GM12873 (cell line): ENCODE results near the gene GAPVD1.

Source experiments
- CTCF ChIP-seq: IDR thresholded peaks from 2 replicates; pipeline ENCODE4 v1.5.1; 2012; ENCODE audit warnings: low read depth, mild to moderate bottlenecking, moderate library complexity, low read length, control low read depth; ENCODE audit not compliant: insufficient read depth; ENCODE audit errors: missing control alignments

Gene GAPVD1

DNA sequence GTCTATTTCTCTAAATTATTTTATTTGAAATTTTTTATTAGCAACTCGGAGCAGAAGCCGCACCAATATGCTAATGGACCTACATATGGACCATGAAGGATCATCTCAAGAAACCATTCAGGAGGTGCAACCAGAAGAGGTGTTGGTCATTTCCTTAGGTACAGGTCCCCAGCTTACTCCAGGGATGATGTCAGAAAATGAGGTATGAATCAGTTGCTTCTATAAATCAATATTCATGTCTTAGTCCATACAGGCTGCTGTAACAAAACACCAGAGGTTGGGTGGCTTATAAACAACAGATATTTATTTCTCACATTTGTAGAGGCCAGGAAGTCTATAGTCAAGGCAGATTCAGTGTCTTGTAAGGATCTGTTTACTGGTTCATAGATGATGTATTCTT lies 50.8 kb downstream of the GAPVD1 start:
- no peak for TF ChIP-seq CTCF

DNA sequence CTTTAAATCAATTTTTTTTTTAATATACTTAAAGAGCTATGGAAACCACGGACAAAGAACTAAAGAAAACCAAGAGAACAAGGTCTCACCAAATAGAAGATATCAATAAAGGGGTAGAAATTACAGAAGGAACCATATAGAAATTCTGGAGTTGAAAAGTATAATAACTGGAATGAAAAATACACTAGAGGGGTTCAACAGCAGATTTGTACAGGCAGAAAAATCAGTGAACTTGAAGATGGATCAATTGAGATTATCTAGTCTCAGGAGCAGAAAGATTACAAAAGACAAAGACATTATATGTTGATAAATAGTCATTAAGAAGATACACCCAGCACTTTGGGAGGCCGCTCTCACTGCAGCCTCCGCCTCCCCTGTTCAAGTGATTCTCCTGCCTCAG lies 56.1 kb downstream of the GAPVD1 start:
- no peak for TF ChIP-seq CTCF

GRCh38 chr9:125321496-125321895 lies 59.9 kb downstream of the GAPVD1 start:
- no peak for TF ChIP-seq CTCF

GRCh38 chr9:125323615-125324014 lies 62.0 kb downstream of the GAPVD1 start:
- no peak for TF ChIP-seq CTCF

- no peak for TF ChIP-seq CTCF
These were observed 64.2 kb downstream of the GAPVD1 start for GRCh38 chr9:125325826-125326225.

DNA sequence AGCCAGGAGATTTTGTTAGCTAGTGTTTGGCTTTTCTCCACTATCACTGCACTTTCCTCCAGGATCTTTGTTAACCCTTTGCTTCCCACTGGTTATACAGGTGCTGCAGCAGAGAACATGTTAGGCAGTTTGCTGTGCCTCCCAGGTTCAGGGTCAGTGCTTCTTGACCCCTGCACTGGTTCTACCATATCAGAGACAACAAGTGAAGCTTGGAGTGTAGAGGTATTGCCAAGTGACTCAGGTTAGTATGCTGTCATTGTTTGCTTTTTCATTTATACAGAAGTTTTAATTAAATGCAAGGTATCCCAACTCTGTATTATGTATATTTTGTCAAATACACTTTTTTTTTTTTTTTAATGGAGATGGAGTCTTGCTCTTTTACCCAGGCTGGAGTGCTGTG lies 68.4 kb downstream of the GAPVD1 start:
- TF ChIP-seq CTCF: no peak

- TF ChIP-seq CTCF: no peak
These were observed 69.0 kb downstream of the GAPVD1 start for GRCh38 chr9:125330587-125330986.
